ENCODE measurements around the gene ZNF17.

- TF ChIP-seq CTCF (IDR thresholded peaks at IDR 0.05): no peak
- no peak for TF ChIP-seq POLR2A (IDR thresholded peaks at IDR 0.05)
Measured at GRCh38 chr19:57465680-57466381, 54.9 kb downstream of the ZNF17 start.
